ENCODE measurements around the gene CFAP77. TPM values are rescaled to one million over a fixed set of nuclear protein-coding genes. Genes with fewer than 3 reads are reported as not detected.

CFAP77 gene
- not detected for total RNA-seq
- not detected for polyA plus RNA-seq
- long read RNA-seq, donor 1 = 0 reads
- long read RNA-seq, donor 2 = 0 reads

- H3K27ac ChIP-seq = no peak within 1 kb of the TSS
- 0 to 1% (median 1%) methylated on average over 48 to 69 of the region's 69 CpGs for WGBS, 3 donors
- TF ChIP-seq CTCF (IDR thresholded peaks at IDR 0.05) = no peak
- DNase-seq (peak; percentile 36 to 58), ATAC-seq (no peak)
- intact Hi-C loops (cut with DNase I) = loop anchor here (2.0 to 10.0 kb wide), 5 partner anchors 58 to 392 kb away; partner anchors contain the start of gene SETX (in 1 of the 2)
- peak within 1 kb of the TSS; percentile 59 for H3K4me3 ChIP-seq
- H3K9me3 ChIP-seq = no peaks in the 10 kb centered on the region
- peaks cover 0 to 58% (median 10%) of the 10 kb centered on the region in 3 donors for H3K27me3 ChIP-seq (ENCODE audit: insufficient read depth in 3 of 3, low read length in 2 of 3)
- H3K4me1 ChIP-seq = peaks cover 15% of the 10 kb centered on the region
- no peaks in the 10 kb centered on the region for H3K36me3 ChIP-seq (ENCODE audit: insufficient read depth in 1 of 2, low read depth in 1 of 2)
Observed at GRCh38 chr9:132409828-132410528, at the start of gene CFAP77. Gene CFAP77 (plus strand): TSS chr9:132410211. CDS start chr9:132410272, 61 bp downstream.

GRCh38 chr9:132364068-132364467 lies 45.9 kb upstream of the CFAP77 start:
- no peak overlapping the region for H3K4me3 ChIP-seq
- DNase-seq (no peak), ATAC-seq (no peak)
- H3K36me3 ChIP-seq (ENCODE audit: insufficient read depth in 1 of 2, low read depth in 1 of 2) = no peaks in the 10 kb centered on the region
- WGBS, 3 donors = 88 to 91% (median 90%) methylated on average over 9 of the region's 9 CpGs
- no peak for TF ChIP-seq CTCF (IDR thresholded peaks at IDR 0.05)
- no peak overlapping the region for H3K27ac ChIP-seq
- no peaks in the 10 kb centered on the region for H3K9me3 ChIP-seq
- H3K27me3 ChIP-seq (ENCODE audit: insufficient read depth in 3 of 3, low read length in 2 of 3) = no peaks in the 10 kb centered on the region
- H3K4me1 ChIP-seq = no peaks in the 10 kb centered on the region
- intact Hi-C loops (cut with DNase I) = no loop called here

- Histone ChIP-seq H3K27me3 (ENCODE audit: insufficient read depth in 3 of 3, low read length in 2 of 3) (no peaks in the 10 kb centered on the region), H3K4me3 (no peak overlapping the region), H3K9me3 (no peaks in the 10 kb centered on the region), H3K4me1 (no peaks in the 10 kb centered on the region), H3K36me3 (ENCODE audit: insufficient read depth in 1 of 2, low read depth in 1 of 2) (no peaks in the 10 kb centered on the region), H3K27ac (no peak overlapping the region)
- 75 to 82% (median 75%) methylated on average over 3 of the region's 3 CpGs for WGBS, 3 donors
- intact Hi-C loops (cut with DNase I) = no loop called here
- ATAC-seq (no peak), DNase-seq (no peak)
- TF ChIP-seq CTCF (IDR thresholded peaks at IDR 0.05) = no peak
Observed at GRCh38 chr9:132365986-132366385, 44.0 kb upstream of the CFAP77 start.

GRCh38 chr9:132366481-132366880 lies 43.5 kb upstream of the CFAP77 start:
- intact Hi-C loops (cut with DNase I) = no loop called here
- no peaks in the 10 kb centered on the region for H3K4me1 ChIP-seq
- no peak overlapping the region for H3K27ac ChIP-seq
- DNase-seq = no peak
- 87 to 95% (median 91%) methylated on average over 4 of the region's 4 CpGs for WGBS, 3 donors
- no peaks in the 10 kb centered on the region for H3K9me3 ChIP-seq
- H3K27me3 ChIP-seq (ENCODE audit: insufficient read depth in 3 of 3, low read length in 2 of 3) = no peaks in the 10 kb centered on the region
- no peak for TF ChIP-seq CTCF (IDR thresholded peaks at IDR 0.05)
- no peaks in the 10 kb centered on the region for H3K36me3 ChIP-seq (ENCODE audit: insufficient read depth in 1 of 2, low read depth in 1 of 2)
- ATAC-seq = no peak
- no peak overlapping the region for H3K4me3 ChIP-seq
